Smooth muscle cell (in vitro differentiated cells): ENCODE results near the gene EXOC7. TPM values are rescaled to one million over a fixed set of nuclear protein-coding genes. Genes with fewer than 3 reads are reported as not detected.

Experiments
- DNase-seq: peaks from one replicate; lab custom pipeline; 2025; ENCODE audit not compliant: unreplicated experiment; lab: John Stamatoyannopoulos, UW
- H2AFZ ChIP-seq: fragments of 200-600 bp; sonication (generic); 2 replicates; pipeline ENCODE4 v1.6.0; 2016; ENCODE audit warnings: antibody characterized with exemption, low read depth, mild to moderate bottlenecking
- H3F3A ChIP-seq: fragments of 200-600 bp; sonication (generic); 2 replicates; pipeline ENCODE4 v1.6.0; 2017; ENCODE audit warnings: antibody characterized with exemption, low read depth
- H3K27ac ChIP-seq: fragments of 200-600 bp; sonication (generic); 2 replicates; pipeline ENCODE4 v1.5.1; 2016; ENCODE audit warnings: low read depth, mild to moderate bottlenecking
- H3K27me3 ChIP-seq: fragments of 200-600 bp; sonication (generic); 2 replicates; pipeline ENCODE4 v1.6.1; 2016; ENCODE audit warnings: low read depth, mild to moderate bottlenecking
- H3K36me3 ChIP-seq: fragments of 200-600 bp; sonication (generic); 2 replicates; pipeline ENCODE4 v1.5.1; 2016; ENCODE audit warnings: low read depth
- H3K4me1 ChIP-seq: fragments of 200-600 bp; sonication (generic); 2 replicates; pipeline ENCODE4 v1.5.1; 2016; ENCODE audit warnings: low read depth
- H3K4me2 ChIP-seq: fragments of 200-600 bp; sonication (generic); 2 replicates; pipeline ENCODE4 v1.6.0; 2016; ENCODE audit warnings: mild to moderate bottlenecking
- H3K4me3 ChIP-seq: fragments of 200-600 bp; sonication (generic); 2 replicates; pipeline ENCODE4 v1.5.1; 2016; ENCODE audit warnings: mild to moderate bottlenecking
- H3K79me2 ChIP-seq: fragments of 200-600 bp; sonication (generic); 2 replicates; pipeline ENCODE4 v1.6.0; 2016; ENCODE audit warnings: low read depth, mild to moderate bottlenecking
- H3K9ac ChIP-seq: fragments of 200-600 bp; sonication (generic); 2 replicates; pipeline ENCODE4 v1.6.0; 2016; ENCODE audit warnings: low read depth
- H3K9me3 ChIP-seq: fragments of 200-600 bp; sonication (generic); replicated peaks from 2 replicates; pipeline ENCODE4 v1.5.1; 2016; ENCODE audit warnings: low read depth
- H4K20me1 ChIP-seq: fragments of 200-600 bp; sonication (generic); 2 replicates; pipeline ENCODE4 v1.6.0; 2016; ENCODE audit warnings: low read depth
- CTCF ChIP-seq: fragments of 200-600 bp; sonication (generic); IDR thresholded peaks from 2 replicates; pipeline ENCODE4 v1.5.1; 2017; ENCODE audit warnings: borderline replicate concordance, mild to moderate bottlenecking, antibody characterized with exemption; ENCODE audit not compliant: insufficient read depth, poor library complexity, severe bottlenecking
- WGBS: methylation state at CpG from one replicate; pipeline ENCODE4 v1.1.7; 2016; ENCODE audit warnings: low lambda C conversion rate; 5-methylcytosine and 5-hydroxymethylcytosine counted together
- polyA plus RNA-seq: library from polyadenylated mRNA; unstranded; fragments of >200 nt; fragmentation: Nextera tagmentation; extraction: Ambion mirVana; gene quantifications from 2 replicates; pipeline ENCODE4 v1.2.1, GENCODE V29; 2016
- total RNA-seq: library from RNA; depleted of rRNA; stranded (reverse); fragments of >200 nt; gene quantifications from 2 replicates; pipeline ENCODE4 v1.2.3, GENCODE V29; 2014

Gene EXOC7
- total and polyA plus RNA-seq, 2 experiments from 2014 or later = 59.1 to 70.3 TPM

GRCh38 chr17:76077584-76078110, 25.9 kb downstream of the EXOC7 start:
- no peak for TF ChIP-seq CTCF
- H3K4me2 ChIP-seq = no peak overlapping the region
- 62% methylated on average over 12 of the region's 12 CpGs for WGBS
- no peak overlapping the region for H3K27ac ChIP-seq
- H3K27me3 ChIP-seq = peaks cover 75% of the 10 kb centered on the region
- no peaks in the 10 kb centered on the region for H3K9me3 ChIP-seq
- H3K36me3 ChIP-seq = no peaks in the 10 kb centered on the region
- H3F3A ChIP-seq = no peaks in the 10 kb centered on the region
- no peak overlapping the region for H3K9ac ChIP-seq
- no peak overlapping the region for H3K4me3 ChIP-seq
- H3K79me2 ChIP-seq = no peaks in the 10 kb centered on the region
- no peak overlapping the region for H2AFZ ChIP-seq
- peaks cover 11% of the 10 kb centered on the region for H3K4me1 ChIP-seq
- peaks cover 10% of the 10 kb centered on the region for H4K20me1 ChIP-seq
- no peak for DNase-seq

GRCh38 chr17:76076765-76077583, 26.6 kb downstream of the EXOC7 start:
- DNase-seq = no peak
- Histone ChIP-seq H3K9me3 (no peaks in the 10 kb centered on the region), H3K4me2 (no peak overlapping the region), H2AFZ (no peak overlapping the region), H3K27ac (no peak overlapping the region), H3K9ac (no peak overlapping the region), H3K79me2 (peaks cover 4% of the 10 kb centered on the region), H4K20me1 (peaks cover 8% of the 10 kb centered on the region), H3K4me1 (peaks cover 11% of the 10 kb centered on the region), H3K27me3 (peaks cover 75% of the 10 kb centered on the region), H3K4me3 (no peak overlapping the region), H3F3A (no peaks in the 10 kb centered on the region), H3K36me3 (no peaks in the 10 kb centered on the region)
- no peak for TF ChIP-seq CTCF
- 11% methylated on average over 82 of the region's 82 CpGs for WGBS

DNA sequence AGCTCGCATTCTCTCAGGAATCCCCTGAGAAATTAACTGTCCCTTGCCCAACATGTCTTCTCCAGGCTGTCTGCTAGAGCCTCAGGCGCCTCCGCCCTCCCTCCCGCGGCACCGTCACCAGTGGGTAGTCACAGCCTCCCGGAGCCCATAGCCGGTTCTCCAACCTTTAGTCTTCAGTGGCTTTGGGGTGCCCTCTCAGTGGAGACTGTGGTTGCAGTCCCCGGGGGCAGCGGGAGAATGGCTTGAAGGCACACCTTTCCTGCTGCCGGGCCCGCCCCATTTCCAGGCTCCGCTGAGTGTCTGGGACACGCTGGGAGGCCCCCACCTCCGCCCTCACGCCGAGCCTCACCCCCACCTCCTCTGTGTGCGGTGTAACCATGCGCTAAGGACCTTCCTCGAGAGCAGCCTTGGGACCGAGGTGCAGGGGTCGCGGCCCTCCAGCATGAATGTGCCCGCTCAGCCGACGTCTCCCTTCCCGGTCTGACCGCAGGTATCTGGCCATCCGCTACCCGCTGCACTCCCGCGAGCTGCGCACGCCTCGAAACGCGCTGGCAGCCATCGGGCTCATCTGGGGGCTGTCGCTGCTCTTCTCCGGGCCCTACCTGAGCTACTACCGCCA, 27.3 kb downstream of the EXOC7 start:
- Histone ChIP-seq H3K4me1 (peaks cover 14% of the 10 kb centered on the region), H3K27me3 (peaks cover 75% of the 10 kb centered on the region), H3K4me2 (no peak overlapping the region), H3K27ac (no peak overlapping the region), H3K9ac (no peak overlapping the region), H3F3A (no peaks in the 10 kb centered on the region), H3K36me3 (no peaks in the 10 kb centered on the region), H3K4me3 (no peak overlapping the region), H3K9me3 (no peaks in the 10 kb centered on the region), H3K79me2 (peaks cover 11% of the 10 kb centered on the region), H2AFZ (no peak overlapping the region), H4K20me1 (peaks cover 7% of the 10 kb centered on the region)
- no peak for TF ChIP-seq CTCF
- 13% methylated on average over 38 of the region's 41 CpGs for WGBS
- no peak for DNase-seq
